ENCODE results near the gene ANKRD50.

Gene ANKRD50

DNA sequence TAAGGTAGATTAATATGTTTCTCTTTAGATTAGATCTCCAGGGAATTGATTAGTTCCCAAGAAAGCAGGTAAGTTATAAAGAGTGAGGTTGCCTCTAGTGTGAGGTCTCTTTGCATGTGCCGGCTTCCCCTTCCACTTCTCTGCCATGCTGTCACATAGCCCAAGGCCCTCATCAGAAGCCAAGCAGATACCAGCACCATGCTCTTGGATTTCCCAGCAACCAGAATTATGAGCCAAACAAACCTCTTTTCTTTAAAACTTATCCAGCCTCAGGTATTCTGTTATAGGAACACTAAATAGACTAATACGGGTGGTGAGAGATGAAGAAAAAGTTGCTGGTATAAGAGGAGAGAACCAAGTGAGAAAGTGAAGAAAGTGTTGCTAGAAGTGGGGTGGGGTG lies 15.1 kb downstream of the ANKRD50 start:
- no peak for DNase-seq (ENCODE audit: low spot score)
- H3K27ac ChIP-seq = no peak overlapping the region
- CTCF ChIA-PET = interaction anchor here (0.6 kb wide), 1 partner anchor 1165 kb away, joined by 4 read pairs; no protein-coding TSS in a partner anchor
- TF ChIP-seq, protein P1, sequence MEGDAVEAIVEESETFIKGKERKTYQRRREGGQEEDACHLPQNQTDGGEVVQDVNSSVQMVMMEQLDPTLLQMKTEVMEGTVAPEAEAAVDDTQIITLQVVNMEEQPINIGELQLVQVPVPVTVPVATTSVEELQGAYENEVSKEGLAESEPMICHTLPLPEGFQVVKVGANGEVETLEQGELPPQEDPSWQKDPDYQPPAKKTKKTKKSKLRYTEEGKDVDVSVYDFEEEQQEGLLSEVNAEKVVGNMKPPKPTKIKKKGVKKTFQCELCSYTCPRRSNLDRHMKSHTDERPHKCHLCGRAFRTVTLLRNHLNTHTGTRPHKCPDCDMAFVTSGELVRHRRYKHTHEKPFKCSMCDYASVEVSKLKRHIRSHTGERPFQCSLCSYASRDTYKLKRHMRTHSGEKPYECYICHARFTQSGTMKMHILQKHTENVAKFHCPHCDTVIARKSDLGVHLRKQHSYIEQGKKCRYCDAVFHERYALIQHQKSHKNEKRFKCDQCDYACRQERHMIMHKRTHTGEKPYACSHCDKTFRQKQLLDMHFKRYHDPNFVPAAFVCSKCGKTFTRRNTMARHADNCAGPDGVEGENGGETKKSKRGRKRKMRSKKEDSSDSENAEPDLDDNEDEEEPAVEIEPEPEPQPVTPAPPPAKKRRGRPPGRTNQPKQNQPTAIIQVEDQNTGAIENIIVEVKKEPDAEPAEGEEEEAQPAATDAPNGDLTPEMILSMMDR (conservative IDR thresholded peaks at IDR 0.05; ENCODE audit: low read depth) = no peak
- POLR2A ChIA-PET (ENCODE audit: low non-redundant PET) = no interaction called here

DNA sequence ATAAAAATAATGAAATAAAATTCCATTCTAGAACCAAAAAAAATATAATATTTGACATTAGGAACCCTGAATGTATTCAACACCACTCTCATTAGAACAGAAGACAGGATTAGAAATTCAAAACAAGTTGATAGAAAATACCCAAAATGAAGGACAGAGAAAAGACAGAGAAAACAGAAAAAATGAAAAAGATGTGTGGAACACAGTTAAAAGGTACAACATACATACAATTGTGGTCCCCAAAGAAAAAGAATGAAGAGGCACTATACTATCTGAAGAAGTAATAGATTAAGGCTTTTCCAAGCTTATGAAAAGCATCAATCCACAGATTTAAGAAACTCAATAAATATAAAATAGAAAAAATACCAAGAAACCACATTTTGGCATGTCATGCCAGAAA lies 16.4 kb downstream of the ANKRD50 start:
- TF ChIP-seq, protein P1 (conservative IDR thresholded peaks at IDR 0.05; ENCODE audit: low read depth) = no peak
- no peak for DNase-seq (ENCODE audit: low spot score)
- CTCF ChIA-PET = no interaction called here

DNA sequence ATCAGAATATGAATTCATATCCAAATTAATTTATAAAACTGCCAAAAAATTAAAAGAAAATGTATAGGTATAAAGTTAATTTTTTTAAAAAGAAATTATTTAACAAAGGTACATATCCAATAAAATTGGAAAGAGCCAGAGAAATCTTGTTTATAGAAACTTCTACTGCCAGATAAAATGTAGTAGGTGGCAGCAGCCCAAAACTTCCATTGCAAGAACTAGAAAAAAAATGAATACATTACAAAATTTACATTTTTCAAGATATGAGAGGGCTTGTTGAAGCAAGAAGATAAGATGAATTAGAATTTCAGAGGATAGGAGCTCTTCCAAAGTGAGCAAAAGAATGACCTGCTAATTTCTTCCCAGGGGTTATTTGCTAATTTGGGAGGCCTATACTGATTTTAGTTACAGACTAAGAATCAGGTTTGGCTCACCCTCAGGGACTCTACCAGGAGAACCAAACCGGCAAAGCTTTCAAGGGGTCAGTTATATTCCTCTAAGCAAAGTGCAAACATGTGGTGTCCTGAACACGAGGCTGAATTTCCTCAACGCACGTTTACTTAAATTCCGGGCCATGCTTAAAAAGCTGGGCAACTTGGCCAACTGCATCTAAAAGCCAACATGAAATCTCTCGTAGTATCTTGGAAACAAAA lies 17.5 kb downstream of the ANKRD50 start:
- CTCF ChIA-PET = interaction anchor here (0.6 to 0.7 kb wide), 2 partner anchors 9 to 489 kb away, joined by 3 read pairs; no protein-coding TSS in a partner anchor
- DNase-seq (ENCODE audit: low spot score) = no peak
- POLR2A ChIA-PET (ENCODE audit: low non-redundant PET) = no interaction called here
- TF ChIP-seq, protein P1 (conservative IDR thresholded peaks at IDR 0.05; ENCODE audit: low read depth) = no peak
- no peak overlapping the region for H3K27ac ChIP-seq

More for the DNA sequence above, 16.4 kb downstream of the ANKRD50 start:
- POLR2A ChIA-PET (ENCODE audit: low non-redundant PET) = no interaction called here
- no peak overlapping the region for H3K27ac ChIP-seq

DNA sequence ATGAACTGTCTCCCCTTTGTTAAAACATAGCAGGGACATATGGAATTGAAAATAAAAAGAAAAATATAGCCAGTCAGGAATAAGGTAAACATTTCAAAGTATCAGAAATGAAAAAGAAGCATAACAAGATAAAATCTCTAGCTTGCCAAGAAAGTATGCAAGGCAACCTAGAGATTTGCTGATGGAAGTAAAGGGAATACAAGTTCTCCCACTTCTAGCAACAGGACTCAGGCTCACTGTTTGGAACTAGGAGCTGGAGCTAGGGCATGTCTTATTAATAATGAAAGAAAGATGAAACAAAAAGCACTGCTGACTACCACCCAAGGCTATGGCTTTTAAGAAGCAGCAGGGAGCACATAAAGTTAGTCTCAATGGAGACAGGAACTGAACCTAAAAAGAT lies 18.2 kb downstream of the ANKRD50 start:
- no peak overlapping the region for H3K27ac ChIP-seq
- no peak for DNase-seq (ENCODE audit: low spot score)
- TF ChIP-seq, protein P1 (conservative IDR thresholded peaks at IDR 0.05; ENCODE audit: low read depth) = no peak
- CTCF ChIA-PET = no interaction called here
- POLR2A ChIA-PET (ENCODE audit: low non-redundant PET) = no interaction called here

DNA sequence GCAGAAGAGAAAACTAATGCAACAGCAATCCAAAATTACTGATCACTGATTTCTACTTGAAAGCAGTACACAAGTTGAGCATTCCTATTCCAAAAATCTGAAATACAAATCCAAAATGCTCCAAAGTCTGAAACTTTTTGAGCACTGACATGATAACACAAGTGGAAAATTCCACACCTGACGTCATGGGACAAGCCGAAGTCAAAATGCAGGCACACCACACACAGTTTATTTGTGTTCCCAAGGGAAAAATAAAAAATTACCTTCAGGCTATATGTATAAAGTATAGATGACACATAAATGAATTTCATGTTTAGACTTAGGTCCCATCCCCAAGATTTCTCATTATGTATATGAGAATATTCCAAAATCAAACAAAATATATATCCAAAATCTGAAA lies 20.7 kb downstream of the ANKRD50 start:
- DNase-seq (ENCODE audit: low spot score) = no peak
- POLR2A ChIA-PET (ENCODE audit: low non-redundant PET) = no interaction called here
- no peak overlapping the region for H3K27ac ChIP-seq
- CTCF ChIA-PET = interaction anchor here (0.6 kb wide), 1 partner anchor 12 kb away, joined by 4 read pairs; no protein-coding TSS in a partner anchor
- TF ChIP-seq, protein P1 (conservative IDR thresholded peaks at IDR 0.05; ENCODE audit: low read depth) = no peak

DNA sequence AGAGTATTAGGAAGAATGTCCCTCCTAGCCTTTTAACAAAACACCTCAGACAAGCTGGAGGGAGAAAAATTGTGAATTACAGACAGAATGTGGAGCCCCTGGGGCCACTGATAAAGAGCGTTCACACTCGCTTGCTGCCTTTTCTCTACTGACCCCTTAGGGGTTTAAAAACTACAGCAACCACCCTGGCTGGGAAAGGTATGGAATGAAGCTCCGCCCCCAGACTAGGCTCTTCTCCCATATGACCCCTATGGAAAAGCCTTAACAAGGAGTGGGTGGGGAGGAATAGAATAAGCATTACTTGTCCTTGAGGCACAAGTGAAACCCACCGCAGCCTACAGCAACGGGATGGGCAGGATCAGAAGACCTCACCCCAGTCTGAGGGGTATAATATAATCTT lies 26.3 kb downstream of the ANKRD50 start:
- TF ChIP-seq, protein P1 (conservative IDR thresholded peaks at IDR 0.05; ENCODE audit: low read depth) = no peak
- POLR2A ChIA-PET (ENCODE audit: low non-redundant PET) = no interaction called here
- CTCF ChIA-PET = interaction anchor here (0.6 to 0.7 kb wide), 2 partner anchors 9 to 13 kb away, joined by 3 to 6 read pairs; no protein-coding TSS in a partner anchor

More for the DNA sequence above, 26.3 kb downstream of the ANKRD50 start:
- no peak overlapping the region for H3K27ac ChIP-seq
- DNase-seq (ENCODE audit: low spot score) = no peak

Measured in RWPE1 (cell line).